Kidney (tissue), 14 donors: ENCODE measurements around the gene PHOX2B. TPM values are rescaled to one million over a fixed set of nuclear protein-coding genes. Genes with fewer than 3 reads are reported as not detected.

Source experiments
- DNase-seq, 5 donors: peaks; one replicate each; pipeline ENCODE4 v3.0.0-alpha.2; 2013 to 2020
- FAIRE-seq: peaks from 2 replicates; lab custom pipeline; 2012; peaks lifted over from hg19 to GRCh38; lab: Jason Lieb, UNC
- H3K27ac ChIP-seq, 2 donors: one replicate each; pipeline ENCODE4 v1.7.0; 2013; ENCODE audit warnings: low read depth in 2 of 2, low read length in 2 of 2, inconsistent platforms in 1 of 2
- H3K27me3 ChIP-seq: one replicate; pipeline ENCODE4 v1.7.1; 2013; ENCODE audit warnings: low read length, inconsistent platforms; ENCODE audit not compliant: control insufficient read depth, insufficient read depth
- H3K36me3 ChIP-seq, 3 donors: one replicate each; pipeline versions ENCODE4 v1.7.0 to v1.7.1; 2013; ENCODE audit warnings: low read length in 3 of 3, control low read depth in 1 of 3, inconsistent platforms in 1 of 3; ENCODE audit not compliant: insufficient read depth in 3 of 3, control insufficient read depth in 2 of 3
- H3K4me1 ChIP-seq, 3 donors: one replicate each; pipeline versions ENCODE4 v1.7.0 to v1.7.1; 2013; ENCODE audit warnings: low read length in 3 of 3, inconsistent platforms in 1 of 3, low read depth in 1 of 3; ENCODE audit not compliant: control insufficient read depth in 2 of 3, insufficient read depth in 2 of 3
- H3K4me3 ChIP-seq, 3 donors: one replicate each; pipeline versions ENCODE4 v1.7.0 to v1.8.1; 2013; ENCODE audit warnings: low read length in 3 of 3, control low read depth in 1 of 3, inconsistent platforms in 1 of 3
- H3K9ac ChIP-seq, 3 donors: one replicate each; pipeline versions ENCODE4 v1.7.0 to v1.7.1; 2013; ENCODE audit warnings: low read length in 3 of 3, control low read depth in 1 of 3, inconsistent platforms in 1 of 3
- H3K9me3 ChIP-seq, 3 donors: one replicate each; pipeline versions ENCODE4 v1.7.0 to v1.7.1; 2013; ENCODE audit warnings: low read length in 3 of 3, control low read depth in 1 of 3, inconsistent platforms in 1 of 3; ENCODE audit not compliant: control insufficient read depth in 2 of 3, insufficient read depth in 1 of 3
- intact Hi-C: fragments of 100-400 bp; cut with DNase I; formaldehyde crosslinking; loops from one replicate; pipeline ENCODE4 v1.11.1; 2022
- polyA plus RNA-seq: library from polyadenylated mRNA; stranded (reverse); fragments of 350-450 nt; fragmentation: Illumina TruSeq; extraction: RNeasy Lipid Tissue Mini Kit (QIAGEN cat#74804); gene quantifications from one replicate; pipeline ENCODE4 v1.2.3, GENCODE V29; 2014; ENCODE audit warnings: low read depth, low replicate concordance; ENCODE audit not compliant: insufficient read depth
- total RNA-seq: library from RNA; stranded (reverse); fragmentation: NEBNext Ultra II Directional; extraction: Animal tissue kit (Norgen Biotek cat#: 25700); gene quantifications from one replicate; pipeline ENCODE4 v1.2.1, GENCODE V29; 2021
- TF ChIP-seq, protein P1 (sequence below): IDR thresholded peaks from 3 replicates; pipeline ENCODE4 v1.5.1; 2012; ENCODE audit warnings: mild to moderate bottlenecking, moderate library complexity, borderline replicate concordance; ENCODE audit not compliant: insufficient read depth; ENCODE audit errors: extremely low read depth
- donor health status: control.
- donor health status: control.
- donor health status: control.
- donor health status: control.
- donor health status: control.
- donor health status: DM: yes; HTN: yes; CAD: no.
- donor health status: Normal renal cell carcinoma (clear cell type).

The PHOX2B gene
- total and polyA plus RNA-seq, 2 donors from 2014 or later = not detected

DNA sequence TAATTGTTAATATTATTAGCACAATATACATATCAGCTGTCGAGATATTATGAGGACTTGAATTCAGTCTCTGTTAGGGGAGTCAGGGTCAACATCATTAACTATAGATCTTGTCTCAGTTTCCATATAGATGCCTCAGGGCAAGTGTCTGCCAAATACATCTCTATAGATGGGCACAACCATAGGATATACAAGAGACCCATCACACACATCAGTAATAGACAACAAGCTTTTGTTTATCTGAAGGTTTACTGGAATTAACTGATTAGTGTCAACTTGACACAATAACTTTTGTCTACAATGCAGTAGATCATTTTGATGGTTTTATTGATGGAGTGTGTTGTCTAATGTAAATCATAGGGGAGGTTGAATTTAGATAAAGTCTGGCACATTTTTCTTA is 37.1 kb upstream of the PHOX2B start:
- H3K9ac ChIP-seq = no peak overlapping the region
- no peaks in the 10 kb centered on the region for H3K36me3 ChIP-seq
- FAIRE-seq (no peak), DNase-seq (no peak)
- H3K9me3 ChIP-seq = peaks cover 0 to 1% (median 0%) of the 10 kb centered on the region in 3 donors
- no peak overlapping the region for H3K4me3 ChIP-seq
- TF ChIP-seq, protein P1, sequence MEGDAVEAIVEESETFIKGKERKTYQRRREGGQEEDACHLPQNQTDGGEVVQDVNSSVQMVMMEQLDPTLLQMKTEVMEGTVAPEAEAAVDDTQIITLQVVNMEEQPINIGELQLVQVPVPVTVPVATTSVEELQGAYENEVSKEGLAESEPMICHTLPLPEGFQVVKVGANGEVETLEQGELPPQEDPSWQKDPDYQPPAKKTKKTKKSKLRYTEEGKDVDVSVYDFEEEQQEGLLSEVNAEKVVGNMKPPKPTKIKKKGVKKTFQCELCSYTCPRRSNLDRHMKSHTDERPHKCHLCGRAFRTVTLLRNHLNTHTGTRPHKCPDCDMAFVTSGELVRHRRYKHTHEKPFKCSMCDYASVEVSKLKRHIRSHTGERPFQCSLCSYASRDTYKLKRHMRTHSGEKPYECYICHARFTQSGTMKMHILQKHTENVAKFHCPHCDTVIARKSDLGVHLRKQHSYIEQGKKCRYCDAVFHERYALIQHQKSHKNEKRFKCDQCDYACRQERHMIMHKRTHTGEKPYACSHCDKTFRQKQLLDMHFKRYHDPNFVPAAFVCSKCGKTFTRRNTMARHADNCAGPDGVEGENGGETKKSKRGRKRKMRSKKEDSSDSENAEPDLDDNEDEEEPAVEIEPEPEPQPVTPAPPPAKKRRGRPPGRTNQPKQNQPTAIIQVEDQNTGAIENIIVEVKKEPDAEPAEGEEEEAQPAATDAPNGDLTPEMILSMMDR = no peak
- no peaks in the 10 kb centered on the region for H3K27me3 ChIP-seq
- H3K4me1 ChIP-seq = peaks cover 0 to 4% (median 0%) of the 10 kb centered on the region in 3 donors
- intact Hi-C loops = no loop called here
- no peak overlapping the region for H3K27ac ChIP-seq

DNA sequence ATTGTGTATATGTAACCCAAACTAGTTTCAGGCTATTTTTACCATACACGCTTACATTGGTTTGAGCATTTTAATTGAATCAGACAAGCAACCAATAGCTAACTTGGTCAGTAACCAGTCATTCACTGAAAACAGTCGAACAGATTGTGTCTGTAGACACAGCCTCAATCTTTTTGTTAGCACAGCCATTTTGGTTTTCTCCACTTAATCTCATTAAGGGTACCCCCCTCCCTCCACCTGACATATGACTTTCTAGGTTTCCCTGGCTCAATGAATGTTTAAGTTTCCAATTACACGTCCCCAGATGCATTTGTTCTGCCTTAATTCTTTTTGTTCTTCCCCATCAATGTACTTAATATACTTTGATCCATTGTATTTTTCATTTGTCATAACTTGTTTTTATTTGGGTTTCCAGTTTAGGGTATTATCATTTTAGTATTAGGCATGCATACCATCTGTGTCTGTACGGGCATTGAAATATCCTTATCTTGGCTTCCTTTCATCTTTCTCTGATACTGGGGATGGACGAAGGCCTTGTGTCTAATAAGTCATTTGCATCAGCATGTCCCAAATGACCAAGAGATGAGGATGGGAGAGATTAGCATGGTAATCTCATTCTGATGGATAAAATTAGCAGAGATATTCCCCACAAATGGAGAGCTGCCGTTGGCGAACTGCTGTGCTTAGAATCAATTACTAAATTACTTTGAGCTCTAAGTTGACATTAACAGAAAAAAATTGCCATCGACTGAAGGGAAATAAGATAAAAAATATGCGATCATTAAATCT is 35.9 kb upstream of the PHOX2B start:
- Histone ChIP-seq H3K4me1 (peaks cover 0 to 4% (median 0%) of the 10 kb centered on the region in 3 donors), H3K4me3 (no peak overlapping the region), H3K27me3 (no peaks in the 10 kb centered on the region), H3K27ac (no peak overlapping the region), H3K9ac (no peak overlapping the region), H3K9me3 (no peaks in the 10 kb centered on the region), H3K36me3 (no peaks in the 10 kb centered on the region)
- intact Hi-C loops = no loop called here
- FAIRE-seq (no peak), DNase-seq (no peak)
- TF ChIP-seq, protein P1 = no peak

DNA sequence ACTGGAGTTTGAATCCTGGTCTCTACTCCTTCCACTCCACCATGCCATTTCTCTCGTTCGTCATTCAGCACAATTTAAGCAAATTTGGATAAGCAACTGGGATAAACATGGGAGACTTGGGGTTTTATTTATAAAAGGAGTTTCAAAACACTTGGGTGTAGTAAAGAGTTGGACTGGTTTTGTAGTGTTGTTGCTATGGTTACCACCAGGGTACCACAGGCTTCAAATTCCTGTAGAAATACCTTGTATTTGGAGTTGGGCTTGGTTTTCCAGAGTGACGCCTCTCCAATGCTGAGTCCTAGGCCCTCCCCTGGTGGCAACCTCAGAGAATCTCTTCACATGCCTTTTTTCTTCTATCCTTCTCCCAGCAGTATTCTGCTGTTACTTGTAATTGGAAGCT is 27.9 kb upstream of the PHOX2B start:
- H3K4me3 ChIP-seq = no peak overlapping the region
- H3K4me1 ChIP-seq = no peaks in the 10 kb centered on the region
- H3K27me3 ChIP-seq = no peaks in the 10 kb centered on the region
- intact Hi-C loops = no loop called here
- FAIRE-seq = no peak
- H3K9me3 ChIP-seq = no peaks in the 10 kb centered on the region
- H3K9ac ChIP-seq = no peak overlapping the region
- TF ChIP-seq, protein P1 = no peak
- H3K36me3 ChIP-seq = no peaks in the 10 kb centered on the region
- DNase-seq = no peak
- no peak overlapping the region for H3K27ac ChIP-seq
